ENCODE measurements around the gene ZBTB7A. TPM values are rescaled to one million over a fixed set of nuclear protein-coding genes. Genes with fewer than 3 reads are reported as not detected.

Gene ZBTB7A
- total and polyA plus RNA-seq, 2 experiments from 2014 or later, result 17.8 to 41.3 TPM

DNA sequence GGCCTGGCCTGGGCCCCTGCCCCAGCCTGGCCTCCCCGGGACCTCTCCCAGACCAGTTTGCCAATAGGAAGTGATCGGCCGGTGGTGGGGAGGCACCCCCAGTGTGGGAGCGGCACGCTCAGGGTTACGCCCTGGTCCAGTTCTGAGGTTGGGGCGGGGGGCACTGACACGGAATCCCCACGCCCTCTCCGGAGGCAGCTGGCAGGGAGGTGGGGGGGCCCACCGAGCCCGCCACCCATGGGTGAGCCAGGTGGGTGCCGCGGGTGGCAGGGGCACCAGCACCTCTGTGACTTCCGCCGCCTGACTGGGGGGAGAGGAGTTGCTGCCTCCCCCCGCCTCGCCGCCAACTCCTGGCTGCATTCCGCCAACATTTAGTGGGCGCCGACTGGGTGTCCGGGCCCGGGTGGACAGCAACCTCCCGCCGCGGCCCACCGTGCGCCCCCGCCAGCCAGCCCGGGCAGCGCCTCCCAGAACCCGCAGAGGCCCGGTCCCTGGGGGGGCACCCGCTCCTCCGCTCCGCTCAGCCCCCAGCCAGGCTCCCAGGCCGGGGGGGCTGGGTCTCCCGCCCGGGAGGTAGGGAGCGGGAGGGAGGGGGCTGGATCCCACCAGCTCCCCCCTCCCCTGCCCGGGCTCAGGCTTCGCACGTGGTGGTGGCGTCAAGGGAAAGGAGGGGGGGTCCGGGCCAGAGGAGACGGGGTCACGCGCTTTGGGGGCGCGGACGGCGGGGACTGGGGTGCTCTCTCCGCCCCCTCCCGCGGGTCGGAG lies 2.0 kb downstream of the ZBTB7A start:
- no peaks in the 10 kb centered on the region for H3K9me3 ChIP-seq (ENCODE audit: low read depth)
- H3K27me3 ChIP-seq (replicated peaks; ENCODE audit: insufficient read depth), result no peaks in the 10 kb centered on the region
- no peak overlapping the region for H2AFZ ChIP-seq
- peak overlapping the region; percentile 80 for H3K27ac ChIP-seq
- H3K36me3 ChIP-seq (ENCODE audit: low read depth), result no peaks in the 10 kb centered on the region
- peak; percentile 65 for DNase-seq
- in situ Hi-C loops (cut with MboI), result no loop called here
- no peaks in the 10 kb centered on the region for H3K9me2 ChIP-seq (ENCODE audit: insufficient read depth)
- peaks cover 3% of the 10 kb centered on the region; the same call in 1 of the 2 replicates for H4K20me1 ChIP-seq (ENCODE audit: insufficient read depth)
- peak overlapping the region; percentile 77 for H3K4me2 ChIP-seq (ENCODE audit: unreplicated experiment)
- H3K9ac ChIP-seq, result peak overlapping the region; percentile 86
- H3F3A ChIP-seq (ENCODE audit: insufficient read depth), result 0 out of 2 replicates have a peak, but pooled peaks cover 3% of the 10 kb centered on the region
- H3K79me2 ChIP-seq (ENCODE audit: insufficient read depth), result peaks cover 54% of the 10 kb centered on the region
- peaks cover 31% of the 10 kb centered on the region for H3K4me1 ChIP-seq (ENCODE audit: insufficient read depth)
- peak overlapping the region; percentile 82 for H3K4me3 ChIP-seq
- TF ChIP-seq EZH2 (IDR thresholded peaks at IDR 0.05; ENCODE audit: insufficient read depth, poor library complexity, severe bottlenecking), result no peak
- no peak for TF ChIP-seq EZH2phosphoT487 (IDR thresholded peaks at IDR 0.05; ENCODE audit: insufficient read depth, low read depth)
- WGBS, 2 experiments (ENCODE audit: low coverage in 1 of 2, low lambda C conversion rate in 2 of 2, missing lambda C conversion rate in 2 of 2), result 0% methylated on average over 23 to 48 of the region's 57 CpGs

DNA sequence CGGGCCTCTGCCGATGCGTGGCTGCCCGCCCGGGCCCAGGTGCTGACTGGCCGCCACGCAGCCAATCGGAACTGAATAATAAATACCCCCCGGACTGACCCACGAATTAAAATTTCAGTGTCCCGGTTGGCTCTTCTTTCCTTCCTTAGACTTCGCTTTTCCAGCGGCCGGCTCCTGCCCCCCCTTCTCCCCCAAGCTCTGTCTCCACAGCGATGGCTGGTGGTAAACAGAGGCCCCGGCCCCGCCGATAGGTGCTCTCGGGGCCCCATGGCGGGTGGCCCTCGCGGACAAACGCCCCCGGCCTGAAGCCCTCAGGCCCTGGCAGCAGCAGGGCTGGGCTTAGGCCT lies 2.6 kb downstream of the ZBTB7A start:
- Histone ChIP-seq H3F3A (ENCODE audit: insufficient read depth) (0 out of 2 replicates have a peak, but pooled peaks cover 3% of the 10 kb centered on the region), H3K9me3 (ENCODE audit: low read depth) (no peaks in the 10 kb centered on the region), H3K36me3 (ENCODE audit: low read depth) (no peaks in the 10 kb centered on the region), H4K20me1 (ENCODE audit: insufficient read depth) (peaks cover 3% of the 10 kb centered on the region; the same call in 1 of the 2 replicates), H3K4me2 (ENCODE audit: unreplicated experiment) (peak overlapping the region; percentile 77), H3K27ac (peak overlapping the region; percentile 80), H2AFZ (no peak overlapping the region), H3K79me2 (ENCODE audit: insufficient read depth) (peaks cover 59% of the 10 kb centered on the region), H3K4me3 (peak overlapping the region; percentile 82), H3K4me1 (ENCODE audit: insufficient read depth) (peaks cover 37% of the 10 kb centered on the region), H3K9me2 (ENCODE audit: insufficient read depth) (no peaks in the 10 kb centered on the region), H3K9ac (peak overlapping the region; percentile 86), H3K27me3 (replicated peaks; ENCODE audit: insufficient read depth) (no peaks in the 10 kb centered on the region)
- in situ Hi-C loops (cut with MboI), result no loop called here
- TF ChIP-seq EZH2 (IDR thresholded peaks at IDR 0.05; ENCODE audit: insufficient read depth, poor library complexity, severe bottlenecking) (no peak), EZH2phosphoT487 (IDR thresholded peaks at IDR 0.05; ENCODE audit: insufficient read depth, low read depth) (no peak)
- 4% methylated on average over 19 to 24 of the region's 24 CpGs for WGBS, 2 experiments (ENCODE audit: low coverage in 1 of 2, low lambda C conversion rate in 2 of 2, missing lambda C conversion rate in 2 of 2)
- DNase-seq, result peak; percentile 67

- Histone ChIP-seq H3K36me3 (ENCODE audit: low read depth) (no peaks in the 10 kb centered on the region), H3K27me3 (replicated peaks; ENCODE audit: insufficient read depth) (no peaks in the 10 kb centered on the region), H3F3A (ENCODE audit: insufficient read depth) (0 out of 2 replicates have a peak, but pooled peaks cover 3% of the 10 kb centered on the region), H3K4me2 (ENCODE audit: unreplicated experiment) (peak overlapping the region; percentile 77), H3K9me2 (ENCODE audit: insufficient read depth) (no peaks in the 10 kb centered on the region), H3K4me1 (ENCODE audit: insufficient read depth) (peaks cover 43% of the 10 kb centered on the region), H3K9ac (peak overlapping the region; percentile 86), H4K20me1 (ENCODE audit: insufficient read depth) (peaks cover 3% of the 10 kb centered on the region; the same call in 1 of the 2 replicates), H3K4me3 (peak overlapping the region; percentile 82), H2AFZ (no peak overlapping the region), H3K9me3 (ENCODE audit: low read depth) (no peaks in the 10 kb centered on the region), H3K79me2 (ENCODE audit: insufficient read depth) (peaks cover 65% of the 10 kb centered on the region), H3K27ac (peak overlapping the region; percentile 95)
- TF ChIP-seq EZH2 (IDR thresholded peaks at IDR 0.05; ENCODE audit: insufficient read depth, poor library complexity, severe bottlenecking) (no peak), EZH2phosphoT487 (IDR thresholded peaks at IDR 0.05; ENCODE audit: insufficient read depth, low read depth) (no peak)
- in situ Hi-C loops (cut with MboI), result no loop called here
- DNase-seq, result peak; percentile 24
- WGBS, 2 experiments (ENCODE audit: low coverage in 1 of 2, low lambda C conversion rate in 2 of 2, missing lambda C conversion rate in 2 of 2), result 37 to 42% methylated on average over 31 of the region's 31 CpGs
These were observed 3.1 kb downstream of the ZBTB7A start for GRCh38 chr19:4063369-4064148.
